Testis (tissue), 2 donors: ENCODE measurements around the gene SMG6.
A peak's percentile ranks its signal among the peaks of the same experiment; 100 is the strongest.

Experiments used
- POLR2A ChIP-seq: fragments of 450-650 bp; IDR thresholded peaks from one replicate; pipeline ENCODE4 v1.6.1; 2017; ENCODE audit warnings: antibody characterized with exemption, mild to moderate bottlenecking, moderate library complexity
- TF ChIP-seq, protein P1 (sequence below), 3 experiments: fragments of 450-650 bp in 2 of 3; fragments of 200-600 bp in 1 of 3; sonication (generic) in 1 of 3; IDR thresholded peaks; one replicate each; pipeline ENCODE4 v1.5.1; 2016 to 2019; ENCODE audit warnings: antibody characterized with exemption in 3 of 3, mild to moderate bottlenecking in 2 of 3, moderate library complexity in 1 of 3

DNA sequence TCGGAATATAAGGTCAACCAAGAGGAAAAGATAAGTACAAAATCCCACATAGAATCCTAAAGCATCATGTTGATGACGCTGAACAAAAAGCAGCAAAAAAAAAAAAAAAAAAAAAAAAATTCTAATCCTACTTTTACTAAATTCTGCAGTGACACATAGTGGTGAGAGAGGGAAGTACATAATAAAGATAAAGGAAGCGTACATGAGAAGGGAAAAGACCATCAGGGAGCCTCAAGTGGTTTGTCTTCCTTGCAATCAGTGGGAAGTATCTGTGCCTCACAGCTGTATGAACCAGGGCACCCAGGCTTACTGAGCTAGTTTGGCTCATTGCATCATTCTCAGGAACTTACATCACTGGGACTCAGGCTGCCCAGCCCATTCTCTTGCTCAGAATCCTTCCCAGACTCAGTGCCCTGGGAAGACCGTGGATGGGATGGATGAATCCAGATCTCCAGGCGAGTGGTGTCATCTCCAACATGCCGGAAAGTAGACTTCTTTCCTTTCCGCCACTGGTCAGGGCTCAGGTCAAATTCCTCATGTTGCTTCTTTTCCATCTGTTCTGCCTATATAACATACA is 21.2 kb downstream of the SMG6 start:
- TF ChIP-seq, protein P1, sequence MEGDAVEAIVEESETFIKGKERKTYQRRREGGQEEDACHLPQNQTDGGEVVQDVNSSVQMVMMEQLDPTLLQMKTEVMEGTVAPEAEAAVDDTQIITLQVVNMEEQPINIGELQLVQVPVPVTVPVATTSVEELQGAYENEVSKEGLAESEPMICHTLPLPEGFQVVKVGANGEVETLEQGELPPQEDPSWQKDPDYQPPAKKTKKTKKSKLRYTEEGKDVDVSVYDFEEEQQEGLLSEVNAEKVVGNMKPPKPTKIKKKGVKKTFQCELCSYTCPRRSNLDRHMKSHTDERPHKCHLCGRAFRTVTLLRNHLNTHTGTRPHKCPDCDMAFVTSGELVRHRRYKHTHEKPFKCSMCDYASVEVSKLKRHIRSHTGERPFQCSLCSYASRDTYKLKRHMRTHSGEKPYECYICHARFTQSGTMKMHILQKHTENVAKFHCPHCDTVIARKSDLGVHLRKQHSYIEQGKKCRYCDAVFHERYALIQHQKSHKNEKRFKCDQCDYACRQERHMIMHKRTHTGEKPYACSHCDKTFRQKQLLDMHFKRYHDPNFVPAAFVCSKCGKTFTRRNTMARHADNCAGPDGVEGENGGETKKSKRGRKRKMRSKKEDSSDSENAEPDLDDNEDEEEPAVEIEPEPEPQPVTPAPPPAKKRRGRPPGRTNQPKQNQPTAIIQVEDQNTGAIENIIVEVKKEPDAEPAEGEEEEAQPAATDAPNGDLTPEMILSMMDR (IDR thresholded peaks at IDR 0.05): peak; percentile 24 to 75 (median 46)
- no peak for TF ChIP-seq POLR2A
